ENCODE data around the gene TSPYL4.

The TSPYL4 gene

GRCh38 chr6:116253505-116254296, at the start of gene TSPYL4:
Gene TSPYL4 (minus strand): TSS chr6:116254075. CDS start chr6:116254008, 67 bp downstream.
- DNase-seq (ENCODE audit: low read depth) = peak; percentile 99
- H3K4me3 ChIP-seq (replicated peaks; ENCODE audit: low read depth, low read length) = peak within 1 kb of the TSS; percentile 97
- TF ChIP-seq CTCF (IDR thresholded peaks at IDR 0.05; ENCODE audit: low read length, missing control alignments) = no peak

GRCh38 chr6:116301104-116301503, 47.2 kb upstream of the TSPYL4 start:
- DNase-seq (ENCODE audit: low read depth) = no peak
- no peak for TF ChIP-seq CTCF (IDR thresholded peaks at IDR 0.05; ENCODE audit: low read length, missing control alignments)
- H3K4me3 ChIP-seq (replicated peaks; ENCODE audit: low read depth, low read length) = no peak overlapping the region

- DNase-seq (ENCODE audit: low read depth) = no peak
- no peak for TF ChIP-seq CTCF (IDR thresholded peaks at IDR 0.05; ENCODE audit: low read length, missing control alignments)
- H3K4me3 ChIP-seq (replicated peaks; ENCODE audit: low read depth, low read length) = no peak overlapping the region
Observed at GRCh38 chr6:116300566-116300965, 46.7 kb upstream of the TSPYL4 start.

GRCh38 chr6:116298973-116299372, 45.1 kb upstream of the TSPYL4 start:
- DNase-seq (ENCODE audit: low read depth) = no peak
- no peak for TF ChIP-seq CTCF (IDR thresholded peaks at IDR 0.05; ENCODE audit: low read length, missing control alignments)

GRCh38 chr6:116298273-116298672, 44.4 kb upstream of the TSPYL4 start:
- no peak overlapping the region for H3K4me3 ChIP-seq (replicated peaks; ENCODE audit: low read depth, low read length)
- TF ChIP-seq CTCF (IDR thresholded peaks at IDR 0.05; ENCODE audit: low read length, missing control alignments) = no peak
- DNase-seq (ENCODE audit: low read depth) = no peak

More at GRCh38 chr6:116298973-116299372, 45.1 kb upstream of the TSPYL4 start:
- no peak overlapping the region for H3K4me3 ChIP-seq (replicated peaks; ENCODE audit: low read depth, low read length)

GRCh38 chr6:116292553-116292952, 38.7 kb upstream of the TSPYL4 start:
- no peak for DNase-seq (ENCODE audit: low read depth)

More at GRCh38 chr6:116292553-116292952, 38.7 kb upstream of the TSPYL4 start:
- no peak for TF ChIP-seq CTCF (IDR thresholded peaks at IDR 0.05; ENCODE audit: low read length, missing control alignments)
- no peak overlapping the region for H3K4me3 ChIP-seq (replicated peaks; ENCODE audit: low read depth, low read length)
